HUES64 (cell line): Measurements from ENCODE around the gene SUN5.

Source experiments
- H3K27ac ChIP-seq: 2 replicates; pipeline ENCODE4 v1.7.0; 2013; ENCODE audit warnings: low read depth, low read length, inconsistent platforms
- H3K27me3 ChIP-seq: 2 replicates; pipeline ENCODE4 v1.6.1; 2013; ENCODE audit warnings: mild to moderate bottlenecking, low read length; ENCODE audit not compliant: insufficient read depth
- H3K36me3 ChIP-seq: 2 replicates; pipeline ENCODE4 v1.6.1; 2013; ENCODE audit warnings: mild to moderate bottlenecking, low read length; ENCODE audit not compliant: insufficient read depth
- H3K4me1 ChIP-seq: 2 replicates; pipeline ENCODE4 v1.6.1; 2013; ENCODE audit warnings: mild to moderate bottlenecking, low read length, moderate library complexity; ENCODE audit not compliant: insufficient read depth
- H3K4me3 ChIP-seq: 2 replicates; pipeline ENCODE4 v1.5.1; 2013; ENCODE audit warnings: mild to moderate bottlenecking, low read length, moderate library complexity
- H3K9ac ChIP-seq: 2 replicates; pipeline ENCODE4 v1.6.1; 2013; ENCODE audit warnings: mild to moderate bottlenecking, low read depth, low read length
- H3K9me3 ChIP-seq: 2 replicates; pipeline ENCODE4 v1.6.1; 2013; ENCODE audit warnings: low read depth, low read length; ENCODE audit not compliant: insufficient read depth
- WGBS: fragments of 150-250, 120-280 bp; methylation state at CpG from one replicate; pipeline ENCODE4 v1.1.7; 2013; ENCODE audit warnings: missing lambda C conversion rate; 5-methylcytosine and 5-hydroxymethylcytosine counted together

The SUN5 gene

DNA sequence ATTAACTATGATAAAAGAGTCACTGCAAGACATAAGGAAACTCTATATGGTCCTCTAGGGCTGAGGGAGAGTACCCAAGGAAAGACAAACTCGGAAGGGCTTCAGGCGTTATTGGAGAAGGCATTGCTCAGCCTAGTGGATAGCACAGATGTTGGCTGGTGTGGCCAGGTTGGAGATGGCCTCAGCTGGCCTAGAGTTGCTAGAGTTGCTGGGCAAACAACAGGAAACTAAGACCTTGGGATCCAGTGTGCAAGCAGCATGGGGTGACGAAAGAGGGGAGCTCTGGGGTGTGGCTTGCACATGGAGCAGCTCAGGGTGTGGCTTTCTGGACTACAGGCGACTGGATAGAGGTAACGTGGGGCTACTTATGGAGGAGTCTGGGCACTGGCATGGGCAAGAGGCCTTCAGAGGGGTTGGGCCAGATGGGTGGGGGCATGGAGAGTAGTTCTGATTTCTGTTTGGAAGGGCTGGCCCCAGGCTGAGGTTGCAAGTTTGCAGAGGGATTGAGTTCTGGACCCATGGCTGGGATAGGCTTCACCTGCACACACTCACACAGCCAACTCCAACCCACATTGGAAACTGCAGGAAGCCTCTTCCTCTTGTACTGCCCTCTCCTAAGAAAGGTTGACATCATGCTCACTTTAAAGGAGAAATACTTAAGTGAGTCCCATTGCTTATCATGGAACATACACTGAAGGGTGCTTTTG lies 22.0 kb upstream of the SUN5 start:
- Histone ChIP-seq H3K27me3 (no peaks in the 10 kb centered on the region), H3K4me3 (no peak overlapping the region), H3K9ac (no peak overlapping the region), H3K4me1 (no peaks in the 10 kb centered on the region), H3K9me3 (no peaks in the 10 kb centered on the region), H3K27ac (no peak overlapping the region), H3K36me3 (no peaks in the 10 kb centered on the region)
- 70% methylated on average over 5 of the region's 5 CpGs for WGBS

- Histone ChIP-seq H3K9ac (no peak overlapping the region), H3K27me3 (no peaks in the 10 kb centered on the region), H3K27ac (no peak overlapping the region), H3K9me3 (no peaks in the 10 kb centered on the region), H3K4me1 (no peaks in the 10 kb centered on the region), H3K36me3 (no peaks in the 10 kb centered on the region), H3K4me3 (no peak overlapping the region)
- WGBS: 67% methylated on average over 9 of the region's 9 CpGs
Measured at GRCh38 chr20:33025318-33025876, 21.2 kb upstream of the SUN5 start.

DNA sequence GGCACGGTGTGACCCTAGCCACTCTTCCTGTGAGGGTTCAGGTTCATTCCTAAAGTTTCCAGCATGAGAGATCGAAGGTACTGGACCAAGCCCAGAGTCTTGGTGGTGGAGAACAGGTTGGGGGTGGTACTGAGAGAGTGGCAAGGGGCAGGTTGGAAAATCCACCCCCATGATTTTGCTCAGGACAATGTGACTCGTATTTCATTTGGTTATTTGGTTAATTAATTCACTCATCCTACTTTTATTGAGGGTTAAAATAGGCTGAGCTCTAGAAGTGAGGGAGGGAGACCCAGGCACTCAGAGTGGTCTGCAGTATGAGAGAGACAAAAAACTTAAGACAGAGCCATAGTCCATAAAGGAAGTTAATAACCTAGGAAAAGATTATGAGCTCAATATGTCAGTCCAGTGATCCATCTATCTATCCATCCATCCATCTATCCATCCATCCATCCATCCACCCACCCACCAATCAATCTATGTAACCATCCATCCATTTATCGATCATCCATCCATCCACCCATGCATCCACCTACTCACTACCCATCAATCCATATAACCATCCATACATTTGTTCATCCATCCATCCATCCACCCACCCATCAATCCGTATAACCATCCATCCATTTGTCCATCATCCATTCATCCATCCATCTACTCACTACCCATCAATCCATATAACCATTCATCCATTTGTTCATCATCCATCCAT lies 20.5 kb upstream of the SUN5 start:
- WGBS: 87% methylated on average over 4 of the region's 5 CpGs
- H3K27ac ChIP-seq: no peak overlapping the region
- H3K9ac ChIP-seq: no peak overlapping the region
- no peaks in the 10 kb centered on the region for H3K4me1 ChIP-seq
- no peaks in the 10 kb centered on the region for H3K27me3 ChIP-seq
- H3K36me3 ChIP-seq: no peaks in the 10 kb centered on the region
- H3K4me3 ChIP-seq: no peak overlapping the region
- no peaks in the 10 kb centered on the region for H3K9me3 ChIP-seq

GRCh38 chr20:33024243-33024560 lies 20.0 kb upstream of the SUN5 start:
- Histone ChIP-seq H3K9me3 (no peaks in the 10 kb centered on the region), H3K27me3 (no peaks in the 10 kb centered on the region), H3K27ac (no peak overlapping the region), H3K9ac (no peak overlapping the region), H3K36me3 (no peaks in the 10 kb centered on the region), H3K4me1 (no peaks in the 10 kb centered on the region), H3K4me3 (no peak overlapping the region)
- 96% methylated on average over 1 of the region's 1 CpG for WGBS

GRCh38 chr20:33023439-33024242 lies 19.4 kb upstream of the SUN5 start:
- H3K27me3 ChIP-seq: no peaks in the 10 kb centered on the region

GRCh38 chr20:33022694-33023438 lies 18.6 kb upstream of the SUN5 start:
- no peak overlapping the region for H3K4me3 ChIP-seq
- no peak overlapping the region for H3K27ac ChIP-seq
- no peak overlapping the region for H3K9ac ChIP-seq
- no peaks in the 10 kb centered on the region for H3K36me3 ChIP-seq
- H3K9me3 ChIP-seq: no peaks in the 10 kb centered on the region
- WGBS: 89% methylated on average over 7 of the region's 7 CpGs
- no peaks in the 10 kb centered on the region for H3K4me1 ChIP-seq
- H3K27me3 ChIP-seq: no peaks in the 10 kb centered on the region

More at GRCh38 chr20:33023439-33024242, 19.4 kb upstream of the SUN5 start:
- Histone ChIP-seq H3K27ac (no peak overlapping the region), H3K9ac (no peak overlapping the region), H3K9me3 (no peaks in the 10 kb centered on the region), H3K36me3 (no peaks in the 10 kb centered on the region), H3K4me1 (no peaks in the 10 kb centered on the region), H3K4me3 (no peak overlapping the region)
- 62% methylated on average over 6 of the region's 6 CpGs for WGBS

- no peak overlapping the region for H3K4me3 ChIP-seq
- H3K36me3 ChIP-seq: no peaks in the 10 kb centered on the region
- no peak overlapping the region for H3K9ac ChIP-seq
- no peaks in the 10 kb centered on the region for H3K4me1 ChIP-seq
- H3K9me3 ChIP-seq: no peaks in the 10 kb centered on the region
- H3K27ac ChIP-seq: no peak overlapping the region
- no peaks in the 10 kb centered on the region for H3K27me3 ChIP-seq
- 89% methylated on average over 4 of the region's 4 CpGs for WGBS
Measured at GRCh38 chr20:33022289-33022688, 18.1 kb upstream of the SUN5 start.

GRCh38 chr20:33021879-33022278 lies 17.6 kb upstream of the SUN5 start:
- no peaks in the 10 kb centered on the region for H3K27me3 ChIP-seq
- WGBS: 92% methylated on average over 3 of the region's 3 CpGs

DNA sequence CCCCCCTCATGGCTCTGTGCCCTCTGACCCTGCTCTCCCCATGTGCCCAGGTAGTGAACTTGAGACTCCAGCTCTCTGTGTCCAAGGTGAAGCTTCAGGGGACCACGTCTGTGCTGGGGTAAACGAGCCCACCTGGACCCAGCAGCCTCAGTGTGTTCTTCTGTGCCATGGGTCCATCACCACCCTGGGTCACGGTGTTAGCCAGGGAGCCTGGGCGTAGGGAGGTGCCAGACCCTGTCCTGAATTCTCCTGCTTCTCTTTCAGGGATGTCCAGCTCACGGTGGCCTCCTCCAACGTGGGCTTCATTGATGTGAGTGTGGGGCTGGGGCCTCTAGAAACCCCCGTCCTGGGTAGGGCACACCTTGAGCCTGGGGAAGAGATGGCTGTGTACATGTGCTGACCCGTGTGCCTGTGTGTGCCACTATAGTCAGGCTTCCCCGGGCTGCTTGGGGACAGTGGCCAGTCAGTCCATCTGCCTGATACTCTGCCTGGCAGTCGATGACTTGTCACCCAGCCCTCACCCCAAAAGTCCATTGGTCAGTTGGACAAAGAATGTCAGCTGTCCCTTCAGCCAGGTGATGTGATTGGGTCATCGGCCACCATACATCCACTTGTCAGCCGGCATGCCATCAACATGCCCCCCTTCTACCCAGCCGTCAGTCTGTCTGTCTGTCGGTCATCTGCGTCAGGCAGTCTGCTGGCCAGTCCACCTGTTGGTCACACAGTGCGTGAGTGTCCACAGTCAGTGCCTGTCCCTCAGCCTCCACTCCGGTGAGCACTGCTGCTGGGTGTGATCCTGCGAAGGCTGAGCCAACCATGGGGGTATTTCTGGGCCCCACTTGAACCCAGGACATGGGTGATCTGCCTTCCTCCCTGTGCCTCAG lies 16.3 kb upstream of the SUN5 start:
- no peak overlapping the region for H3K9ac ChIP-seq
- no peaks in the 10 kb centered on the region for H3K4me1 ChIP-seq
- H3K36me3 ChIP-seq: no peaks in the 10 kb centered on the region
- H3K27ac ChIP-seq: no peak overlapping the region
- H3K4me3 ChIP-seq: no peak overlapping the region
- no peaks in the 10 kb centered on the region for H3K27me3 ChIP-seq
- 94% methylated on average over 18 of the region's 18 CpGs for WGBS
- H3K9me3 ChIP-seq: no peaks in the 10 kb centered on the region

More at GRCh38 chr20:33021879-33022278, 17.6 kb upstream of the SUN5 start:
- Histone ChIP-seq H3K27ac (no peak overlapping the region), H3K36me3 (no peaks in the 10 kb centered on the region), H3K9ac (no peak overlapping the region), H3K4me3 (no peak overlapping the region), H3K4me1 (no peaks in the 10 kb centered on the region), H3K9me3 (no peaks in the 10 kb centered on the region)
